ENCODE results near the gene ABCC6. TPM values are rescaled to one million over a fixed set of nuclear protein-coding genes. Genes with fewer than 3 reads are reported as not detected.
"Not testable (repeated sequence)": the region's sequence is repeated elsewhere in the genome, so short reads cannot be mapped to it uniquely, and the experiment has no call there.

Gene ABCC6
- total and polyA plus RNA-seq, 2 donors (not counting 3 experiments of a cell fraction or from before 2014, with no cell fraction given): 0.07 to 0.84 TPM

GRCh38 chr16:16148000-16148599 lies 75.2 kb downstream of the ABCC6 start:
- H3K36me3 ChIP-seq (ENCODE audit: control insufficient read depth in 2 of 2, extremely low read depth in 1 of 2, insufficient read depth in 2 of 2, low read length in 2 of 2); FAIRE-seq; H3K9ac ChIP-seq (replicated peaks; ENCODE audit: extremely low read depth, insufficient read depth, low read length); H3K4me3 ChIP-seq (replicated peaks in 1 of 3; ENCODE audit: insufficient read depth in 1 of 3, low read depth in 1 of 3, low read length in 3 of 3); BruUV-seq (replicated peaks); H3K4me2 ChIP-seq (ENCODE audit: insufficient read depth, low read length); intact Hi-C loops (cut with micrococcal nuclease); H3K9me3 ChIP-seq (replicated peaks; ENCODE audit: control insufficient read depth, insufficient read depth, low read length); H3K9me1 ChIP-seq (replicated peaks; ENCODE audit: control insufficient read depth, extremely low read depth, insufficient read depth, low read length); DNase-seq (ENCODE audit: low read depth, low spot score); dilution Hi-C loops (cut with MboI; ENCODE audit: extremely low pct_ligation_motif_present, low sequenced_read_pairs); H3K79me2 ChIP-seq (ENCODE audit: control insufficient read depth, insufficient read depth, low read length); H3K27ac ChIP-seq (ENCODE audit: insufficient read depth, low read depth, low read length); POLR2A ChIA-PET; CTCF ChIA-PET; H3K27me3 ChIP-seq (ENCODE audit: control insufficient read depth in 2 of 2, insufficient read depth in 2 of 2, low read length in 2 of 2); H2AFZ ChIP-seq (ENCODE audit: low read depth, low read length); H3K4me1 ChIP-seq (ENCODE audit: control insufficient read depth, extremely low read depth, insufficient read depth, low read length); H4K20me1 ChIP-seq (replicated peaks; ENCODE audit: control insufficient read depth, extremely low read depth, insufficient read depth, low read length): not testable (repeated sequence)

GRCh38 chr16:16147316-16147999 lies 75.8 kb downstream of the ABCC6 start:
- FAIRE-seq (no peak), DNase-seq (ENCODE audit: low read depth, low spot score) (no peak)
- H2AFZ ChIP-seq (ENCODE audit: low read depth, low read length): no peak overlapping the region
- H3K9me1 ChIP-seq (replicated peaks; ENCODE audit: control insufficient read depth, extremely low read depth, insufficient read depth, low read length): no peaks in the 10 kb centered on the region
- TF ChIP-seq JUN (IDR thresholded peaks at IDR 0.05; ENCODE audit: borderline replicate concordance, insufficient read depth, insufficient read length, low read depth) (no peak), GATA2 (IDR thresholded peaks at IDR 0.05; ENCODE audit: insufficient read depth, insufficient read length, low read depth, low read length) (no peak), CTCF (IDR thresholded peaks at IDR 0.05; ENCODE audit: extremely low read depth in 1 of 2, insufficient read depth in 1 of 2, low read depth in 1 of 2, low read length in 2 of 2) (no peak), MAX (IDR thresholded peaks at IDR 0.05; ENCODE audit: insufficient read depth, insufficient read length) (no peak), MYC (IDR thresholded peaks at IDR 0.05; ENCODE audit: low read depth, low read length) (no peak)
- no peak overlapping the region for H3K9ac ChIP-seq (replicated peaks; ENCODE audit: extremely low read depth, insufficient read depth, low read length)
- ChIA-PET CTCF (no interaction called here), POLR2A (no interaction called here)
- H3K27me3 ChIP-seq (ENCODE audit: control insufficient read depth in 2 of 2, insufficient read depth in 2 of 2, low read length in 2 of 2): no peaks in the 10 kb centered on the region
- H3K4me1 ChIP-seq (ENCODE audit: control insufficient read depth, extremely low read depth, insufficient read depth, low read length): no peaks in the 10 kb centered on the region
- dilution Hi-C loops (cut with MboI; ENCODE audit: extremely low pct_ligation_motif_present, low sequenced_read_pairs) (no loop called here), intact Hi-C loops (cut with micrococcal nuclease) (no loop called here)
- peaks cover 0 to 10% of the 10 kb centered on the region in 2 experiments for H3K36me3 ChIP-seq (ENCODE audit: control insufficient read depth in 2 of 2, extremely low read depth in 1 of 2, insufficient read depth in 2 of 2, low read length in 2 of 2)
- no peak overlapping the region for H3K4me2 ChIP-seq (ENCODE audit: insufficient read depth, low read length)
- no TSS peak for BruUV-seq (replicated peaks)
- H3K4me3 ChIP-seq (replicated peaks in 1 of 3; ENCODE audit: insufficient read depth in 1 of 3, low read depth in 1 of 3, low read length in 3 of 3): no peak overlapping the region
- H3K79me2 ChIP-seq (ENCODE audit: control insufficient read depth, insufficient read depth, low read length): no peaks in the 10 kb centered on the region
- H3K27ac ChIP-seq (ENCODE audit: insufficient read depth, low read depth, low read length): no peak overlapping the region
- no peaks in the 10 kb centered on the region for H4K20me1 ChIP-seq (replicated peaks; ENCODE audit: control insufficient read depth, extremely low read depth, insufficient read depth, low read length)
- no peaks in the 10 kb centered on the region for H3K9me3 ChIP-seq (replicated peaks; ENCODE audit: control insufficient read depth, insufficient read depth, low read length)

Data from endothelial cell of umbilical vein (primary cell).